HG03558 (cell line): Measurements from ENCODE around the gene REG3G.
A peak's percentile ranks its signal among the peaks of the same experiment; 100 is the strongest.

Experiments used
- ATAC-seq: cut with Tn5 transposase; IDR thresholded peaks from one replicate; pipeline ENCODE4 v1.9.1; 2021; ENCODE audit warnings: moderate number of reproducible peaks; ENCODE audit not compliant: unreplicated experiment; ENCODE audit errors: extremely low read depth

Gene REG3G

GRCh38 chr2:79025421-79025820 is at the start of gene REG3G:
REG3G (plus strand) TSS chr2:79025702; CDS start chr2:79026094, 392 bp downstream.
- no peak for ATAC-seq

GRCh38 chr2:78977661-78978145 is 47.8 kb upstream of the REG3G start:
- peak; percentile 98 for ATAC-seq

GRCh38 chr2:78978340-78978739 is 47.2 kb upstream of the REG3G start:
- no peak for ATAC-seq

DNA sequence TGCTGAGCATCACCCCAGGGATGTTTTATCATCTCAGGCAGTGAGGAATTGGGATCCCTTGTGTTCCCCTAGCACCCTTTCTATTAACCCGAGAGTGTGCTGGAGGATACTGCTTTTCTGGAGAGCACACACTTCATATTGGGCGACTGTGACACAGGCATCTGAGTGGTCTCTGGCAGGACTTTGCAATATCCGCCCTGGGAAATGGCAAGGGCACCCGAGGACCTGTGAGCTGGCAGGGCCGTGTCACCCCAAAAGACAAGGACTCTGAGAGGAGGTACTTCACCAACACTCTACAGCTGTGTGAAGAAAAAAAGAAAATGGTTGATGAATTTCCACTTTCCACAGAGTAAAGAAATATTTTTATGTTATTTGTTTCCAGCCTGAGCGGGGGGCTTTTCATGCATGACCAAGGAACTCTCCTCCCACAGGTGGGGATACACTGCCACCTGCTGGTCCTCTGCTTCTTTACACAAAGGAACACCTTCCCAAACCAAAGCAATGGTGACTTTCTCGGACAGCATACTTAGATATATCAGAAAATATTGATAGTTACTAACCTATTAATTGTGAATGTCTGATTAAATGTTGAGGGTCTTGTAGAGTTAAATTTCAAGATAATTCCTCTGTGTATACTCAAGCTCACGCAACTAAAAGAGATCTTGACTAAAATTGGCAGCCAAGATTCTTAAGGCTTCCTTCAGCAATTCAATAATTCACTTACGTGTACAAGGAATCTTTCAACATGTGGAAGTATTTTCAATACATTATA is 45.9 kb upstream of the REG3G start:
- no peak for ATAC-seq

DNA sequence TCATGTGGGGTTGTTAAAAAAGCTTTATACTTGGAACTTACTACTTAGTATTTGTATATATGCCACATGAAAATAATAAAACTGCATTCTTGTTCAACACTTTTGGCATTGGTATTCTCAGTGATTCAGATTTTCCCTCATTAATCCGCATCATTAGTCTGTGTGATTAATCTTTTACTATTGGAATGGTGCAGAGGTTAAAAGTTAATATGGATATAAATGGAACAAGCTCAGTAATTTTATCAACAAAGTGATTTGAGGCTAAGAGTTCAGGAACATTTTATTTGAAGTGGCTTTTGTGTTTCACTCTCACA is 45.4 kb upstream of the REG3G start:
- ATAC-seq: no peak

- no peak for ATAC-seq
Measured at GRCh38 chr2:78980871-78981270, 44.6 kb upstream of the REG3G start.

DNA sequence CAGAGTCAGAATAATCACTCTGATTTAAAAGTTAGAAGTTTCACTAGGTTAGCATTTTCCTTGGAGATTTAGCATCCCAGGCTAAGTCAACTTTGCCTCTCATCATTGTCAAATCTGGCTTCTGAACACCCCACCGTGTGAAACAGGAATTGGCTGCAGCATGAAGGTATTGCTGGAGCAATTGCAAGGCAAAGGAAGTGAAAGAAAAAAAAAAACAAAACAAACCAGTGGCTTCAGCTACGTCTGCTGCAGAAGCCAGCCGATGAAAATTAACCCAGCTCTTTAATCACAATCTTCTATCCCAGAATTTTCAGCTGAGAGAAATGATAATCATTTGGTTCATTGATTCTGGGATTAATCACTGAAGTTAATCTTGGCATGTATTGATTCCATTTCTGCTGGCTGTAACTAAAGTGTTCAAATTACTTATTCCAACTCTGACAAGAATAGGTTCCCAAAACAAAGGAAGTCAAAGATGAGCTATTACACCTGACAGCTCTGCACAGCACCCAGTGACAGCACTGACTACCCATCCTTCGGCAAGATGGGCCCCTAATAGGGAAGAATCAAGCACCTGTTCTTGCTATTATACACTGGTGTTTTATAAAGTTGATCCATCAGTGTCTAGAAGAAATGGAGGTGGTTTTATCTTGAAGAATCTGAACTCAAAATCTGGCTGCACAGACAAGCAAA is 42.7 kb upstream of the REG3G start:
- ATAC-seq: no peak

DNA sequence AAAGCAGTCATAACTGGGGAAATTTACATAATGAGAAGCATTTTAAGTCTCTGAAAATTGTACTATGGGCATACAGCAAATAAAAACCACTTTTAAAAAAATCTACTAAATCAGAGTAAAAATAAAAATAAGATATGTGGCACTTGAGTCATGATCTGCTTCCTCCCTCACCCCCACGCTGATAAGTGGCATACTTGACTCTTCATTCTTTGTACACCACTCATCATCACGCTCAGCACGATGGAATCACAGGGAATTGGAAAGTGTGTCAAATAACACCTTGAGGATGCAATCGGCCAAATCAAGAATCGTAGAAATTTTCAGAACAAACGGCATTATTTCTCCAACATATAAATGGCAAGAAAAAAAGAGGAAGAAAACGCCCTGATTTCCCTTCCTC is 41.1 kb upstream of the REG3G start:
- ATAC-seq: no peak

- no peak for ATAC-seq
Measured at GRCh38 chr2:78985558-78985957, 39.9 kb upstream of the REG3G start.

DNA sequence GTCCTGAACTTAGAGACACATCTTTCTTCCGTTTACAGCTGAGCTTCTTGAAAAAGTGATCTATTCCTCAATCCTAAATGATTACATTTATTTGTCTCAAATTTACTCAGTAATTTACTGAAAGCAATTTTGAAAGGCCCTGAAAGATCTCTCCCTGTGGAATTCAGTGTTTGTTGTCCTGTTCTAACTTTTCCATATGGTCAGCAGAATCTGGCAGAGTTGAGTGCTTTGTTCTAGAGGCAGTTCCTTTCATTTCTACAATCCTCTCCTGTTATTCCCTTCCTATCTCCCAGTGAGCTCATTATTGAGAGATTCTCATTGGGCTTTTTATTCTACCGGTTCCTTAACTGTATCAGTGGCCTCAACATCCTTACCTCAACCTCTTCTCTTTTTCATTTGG is 36.5 kb upstream of the REG3G start:
- ATAC-seq: no peak

- no peak for ATAC-seq
Measured at GRCh38 chr2:78992451-78992806, 33.1 kb upstream of the REG3G start.

- ATAC-seq: no peak
Measured at GRCh38 chr2:78992807-78993517, 32.5 kb upstream of the REG3G start.

DNA sequence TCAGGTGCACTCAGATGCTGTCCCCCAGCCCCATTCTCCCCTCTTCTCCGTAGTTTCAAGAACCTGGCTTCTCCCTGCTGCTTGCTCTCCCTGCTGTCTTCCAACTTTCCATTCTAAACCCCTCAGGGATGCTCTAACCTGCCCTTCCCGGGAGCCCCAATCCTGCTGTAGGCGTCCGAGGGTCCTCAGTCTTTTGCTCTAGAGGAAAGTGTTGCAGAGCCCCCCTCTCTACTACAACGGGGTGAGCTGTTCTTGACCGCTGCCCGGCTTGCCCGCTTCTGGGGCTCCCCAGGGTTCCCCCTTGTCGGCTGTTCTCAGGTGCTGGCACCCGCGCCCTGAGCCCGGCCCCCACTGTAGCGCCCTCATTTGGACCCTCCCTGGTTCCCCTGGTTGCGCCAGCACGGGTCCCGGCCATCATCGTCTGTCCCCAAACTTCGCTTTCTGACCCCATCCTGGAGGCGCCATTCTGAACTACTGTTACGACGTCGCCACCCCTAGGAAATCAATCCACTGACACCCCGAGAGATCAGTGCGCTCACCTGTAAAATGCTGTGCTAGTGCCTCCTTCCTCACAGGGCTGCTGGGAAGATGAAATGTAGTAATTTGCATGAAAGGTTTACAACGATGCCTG is 31.9 kb upstream of the REG3G start:
- no peak for ATAC-seq

DNA sequence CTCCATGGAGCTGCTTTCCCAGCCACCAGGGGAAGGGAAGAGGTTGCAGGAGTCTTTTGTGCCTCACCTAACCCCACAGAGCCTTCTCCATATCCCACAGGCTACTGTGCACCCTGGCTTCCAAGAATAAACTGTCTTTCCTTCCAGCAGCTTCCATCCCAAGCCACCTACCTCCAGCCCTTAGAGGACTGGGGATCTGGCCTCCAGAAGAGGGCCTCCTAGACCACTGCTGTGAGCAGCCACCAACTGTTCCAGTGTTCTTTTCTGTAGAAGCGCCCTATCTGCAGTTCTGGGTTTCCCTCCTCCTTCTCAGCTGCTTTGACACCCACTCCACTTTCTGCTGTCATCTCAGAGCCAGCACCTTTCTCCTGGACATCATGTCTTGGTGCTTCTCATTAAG is 30.7 kb upstream of the REG3G start:
- ATAC-seq: no peak

DNA sequence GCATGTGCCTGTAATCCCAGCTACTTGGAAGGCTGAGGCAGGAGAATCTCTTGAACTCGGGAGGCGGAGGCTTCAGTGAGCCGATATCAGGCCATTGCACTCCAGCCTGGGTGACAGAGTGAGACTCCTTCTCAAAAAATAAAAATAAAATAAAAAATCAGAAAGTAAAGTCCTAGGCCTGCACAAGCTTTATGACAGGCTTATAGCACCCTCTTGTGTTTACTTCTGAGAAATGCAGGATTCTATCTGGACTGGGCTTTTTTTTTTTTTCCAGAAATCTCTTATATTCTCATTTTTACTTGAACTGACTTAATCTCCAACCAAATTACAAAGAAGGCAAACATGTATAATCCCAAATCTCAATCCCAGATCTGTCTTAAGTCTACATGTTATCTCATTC is 26.1 kb upstream of the REG3G start:
- no peak for ATAC-seq

GRCh38 chr2:79000008-79000576 is 25.4 kb upstream of the REG3G start:
- no peak for ATAC-seq

DNA sequence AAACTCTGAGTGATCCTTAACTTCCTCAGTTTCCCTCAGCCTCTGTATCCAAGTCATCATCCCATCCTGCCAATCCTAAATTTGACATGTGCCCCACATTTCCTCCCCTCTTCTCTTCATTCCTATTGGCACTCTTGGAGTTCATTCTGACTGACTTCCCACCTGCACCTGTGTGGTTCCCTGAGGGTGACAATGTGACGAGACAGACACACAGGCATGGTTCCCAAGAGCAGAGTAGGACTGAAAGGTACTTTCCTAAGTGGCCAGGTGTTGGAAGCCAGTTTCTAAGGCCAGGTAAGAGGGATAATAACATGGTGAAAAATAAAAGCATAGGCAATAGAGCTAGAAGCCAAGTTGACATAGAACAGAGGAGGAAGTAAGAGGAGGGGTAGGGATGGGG is 24.2 kb upstream of the REG3G start:
- no peak for ATAC-seq

- ATAC-seq: no peak
Measured at GRCh38 chr2:79004680-79005079, 20.8 kb upstream of the REG3G start.

GRCh38 chr2:79005216-79005615 is 20.3 kb upstream of the REG3G start:
- no peak for ATAC-seq

GRCh38 chr2:79009388-79009787 is 16.1 kb upstream of the REG3G start:
- ATAC-seq: no peak

DNA sequence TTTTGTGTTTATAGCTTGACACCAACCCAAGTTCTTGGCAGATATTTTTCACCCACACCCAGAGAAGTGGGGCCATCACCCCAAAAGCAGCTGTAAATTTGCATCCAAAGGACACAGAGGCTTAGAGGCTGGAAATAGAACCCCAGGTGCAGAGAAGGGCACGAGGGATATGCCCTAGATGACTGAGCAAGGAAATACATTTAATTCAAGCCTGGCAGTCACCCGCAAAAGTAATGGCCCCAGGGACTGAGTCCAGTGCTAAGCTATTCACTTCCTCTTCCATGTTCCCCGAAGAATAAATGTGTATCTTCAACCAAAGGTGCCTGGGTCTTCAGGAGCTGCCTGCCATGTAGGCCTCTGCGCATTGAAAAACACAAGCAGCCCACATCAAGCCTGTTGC is 14.0 kb upstream of the REG3G start:
- ATAC-seq: no peak
